GM18867 (cell line): ENCODE measurements around the gene LCN6.
"Not testable (repeated sequence)": the region's sequence is repeated elsewhere in the genome, so short reads cannot be mapped to it uniquely, and the experiment has no call there.

Experiments used
- ATAC-seq: cut with Tn5 transposase; IDR thresholded peaks from one replicate; pipeline ENCODE4 v1.9.1; 2021; ENCODE audit warnings: mild to moderate bottlenecking, moderate library complexity; ENCODE audit not compliant: unreplicated experiment

LCN6 gene

GRCh38 chr9:136748201-136748600 lies at the start of gene LCN6:
LCN6 (minus strand) TSS chr9:136748525; CDS start chr9:136748483, 42 bp downstream.
- no peak for ATAC-seq

GRCh38 chr9:136796775-136797347 lies 48.5 kb upstream of the LCN6 start:
- not testable (repeated sequence) for ATAC-seq

GRCh38 chr9:136796238-136796774 lies 48.0 kb upstream of the LCN6 start, which contains the start of gene CCDC183:
CCDC183 (plus strand) TSS chr9:136796338; CDS start chr9:136796398, 60 bp downstream.
- no peak for ATAC-seq

GRCh38 chr9:136795000-136795348 lies 46.6 kb upstream of the LCN6 start:
- no peak for ATAC-seq

GRCh38 chr9:136794281-136794999 lies 46.1 kb upstream of the LCN6 start:
- no peak for ATAC-seq

GRCh38 chr9:136793086-136793946 lies 45.0 kb upstream of the LCN6 start:
- no peak for ATAC-seq

GRCh38 chr9:136792321-136793085 lies 44.2 kb upstream of the LCN6 start:
- ATAC-seq, result no peak

- ATAC-seq, result peak; percentile 14
Observed at GRCh38 chr9:136791516-136792276, 43.4 kb upstream of the LCN6 start.

- peak; percentile 82 for ATAC-seq
Observed at GRCh38 chr9:136790640-136791515, 42.6 kb upstream of the LCN6 start, which contains the start of gene TMEM141. TMEM141 (plus strand) TSS chr9:136791344; CDS start chr9:136791371, 27 bp downstream.

- no peak for ATAC-seq
Observed at GRCh38 chr9:136789523-136789937, 41.2 kb upstream of the LCN6 start.

- not testable (repeated sequence) for ATAC-seq
Observed at GRCh38 chr9:136788644-136789522, 40.6 kb upstream of the LCN6 start.

GRCh38 chr9:136787690-136788400 lies 39.5 kb upstream of the LCN6 start:
- ATAC-seq, result no peak

- not testable (repeated sequence) for ATAC-seq
Observed at GRCh38 chr9:136786983-136787382, 38.7 kb upstream of the LCN6 start.

- no peak for ATAC-seq
Observed at GRCh38 chr9:136786451-136786850, 38.1 kb upstream of the LCN6 start.

- not testable (repeated sequence) for ATAC-seq
Observed at GRCh38 chr9:136785565-136786355, 37.4 kb upstream of the LCN6 start.

GRCh38 chr9:136784997-136785361 lies 36.7 kb upstream of the LCN6 start:
- no peak for ATAC-seq
